GM21528 (cell line): ENCODE measurements around the gene ZNF682.
A peak's percentile ranks its signal among the peaks of the same experiment; 100 is the strongest.
"Not testable (repeated sequence)": the region's sequence is repeated elsewhere in the genome, so short reads cannot be mapped to it uniquely, and the experiment has no call there.

ENCODE experiments used
- ATAC-seq: cut with Tn5 transposase; IDR thresholded peaks from one replicate; pipeline ENCODE4 v1.9.1; 2021; ENCODE audit warnings: mild to moderate bottlenecking, moderate library complexity; ENCODE audit not compliant: unreplicated experiment, low FRiP score

ZNF682 gene

GRCh38 chr19:20039203-20039723 lies at the start of gene ZNF682:
Gene ZNF682, minus strand, starts transcription at chr19:20039505. Its CDS starts 160 bp downstream, at chr19:20039345.
- peak; percentile 92 for ATAC-seq

- ATAC-seq = not testable (repeated sequence)
Observed at GRCh38 chr19:20082876-20083275, 43.6 kb upstream of the ZNF682 start.

- not testable (repeated sequence) for ATAC-seq
Observed at GRCh38 chr19:20082232-20082833, 43.0 kb upstream of the ZNF682 start.

GRCh38 chr19:20080656-20081055 lies 41.4 kb upstream of the ZNF682 start:
- ATAC-seq = no peak

GRCh38 chr19:20079476-20079875 lies 40.2 kb upstream of the ZNF682 start:
- no peak for ATAC-seq

GRCh38 chr19:20078581-20079031 lies 39.3 kb upstream of the ZNF682 start:
- no peak for ATAC-seq

GRCh38 chr19:20077791-20078463 lies 38.6 kb upstream of the ZNF682 start, which contains the start of gene ZNF90:
Gene ZNF90, plus strand, starts transcription at chr19:20078000. Its CDS starts 133 bp downstream, at chr19:20078133.
- ATAC-seq = peak; percentile 77

- ATAC-seq = no peak
Observed at GRCh38 chr19:20072936-20073335, 33.6 kb upstream of the ZNF682 start.

- ATAC-seq = no peak
Observed at GRCh38 chr19:20070691-20071090, 31.4 kb upstream of the ZNF682 start.

- ATAC-seq = not testable (repeated sequence)
Observed at GRCh38 chr19:20068559-20068958, 29.3 kb upstream of the ZNF682 start.

GRCh38 chr19:20067943-20068342 lies 28.6 kb upstream of the ZNF682 start:
- no peak for ATAC-seq

GRCh38 chr19:20066861-20067260 lies 27.6 kb upstream of the ZNF682 start:
- no peak for ATAC-seq

GRCh38 chr19:20060282-20060681 lies 21.0 kb upstream of the ZNF682 start:
- no peak for ATAC-seq

GRCh38 chr19:20058738-20059137 lies 19.4 kb upstream of the ZNF682 start:
- not testable (repeated sequence) for ATAC-seq

GRCh38 chr19:20051841-20052768 lies 12.8 kb upstream of the ZNF682 start:
- ATAC-seq = peak; percentile 87

- not testable (repeated sequence) for ATAC-seq
Observed at GRCh38 chr19:20045742-20046141, 6.4 kb upstream of the ZNF682 start.

GRCh38 chr19:20044663-20045062 lies 5.4 kb upstream of the ZNF682 start:
- ATAC-seq = no peak

GRCh38 chr19:20038358-20039202 lies 725 bp downstream of the ZNF682 start:
- ATAC-seq = peak; percentile 25

- no peak for ATAC-seq
Observed at GRCh38 chr19:20035935-20036334, 3.4 kb downstream of the ZNF682 start.

- ATAC-seq = no peak
Observed at GRCh38 chr19:20028611-20029010, 10.7 kb downstream of the ZNF682 start.
